HCT116 (cell line): ENCODE results near the gene UTP20. TPM values are rescaled to one million over a fixed set of nuclear protein-coding genes. Genes with fewer than 3 reads are reported as not detected.

Experiments
- ATAC-seq: fragments of 200-7000 bp; cut with Tn5 transposase; 2 replicates; pipeline ENCODE4 v1.9.1; 2020; ENCODE audit warnings: mild to moderate bottlenecking, moderate library complexity
- BruUV-seq: library from RNA; stranded (reverse); fragments of 400-500 nt; replicated peaks from 2 replicates; lab custom pipeline; 2021; lab: Mats Ljungman, UMichigan
- CTCF ChIA-PET: fragments of 300-600 bp; sonication (Branson Sonifier 250); formaldehyde crosslinking; loops from one replicate; lab custom pipeline; 2021; ENCODE audit warnings: antibody characterized with exemption; lab: Charles Lee
- POLR2A ChIA-PET: fragments of 300-600, 350-600 bp; sonication (Branson Sonifier 250); formaldehyde crosslinking; loops from one replicate; lab custom pipeline; 2021; ENCODE audit warnings: antibody characterized with exemption; lab: Charles Lee
- RAD21 ChIA-PET, 2 experiments: fragments of 300-600 bp; sonication (Branson Sonifier 250); formaldehyde crosslinking; loops; one replicate each; lab custom pipeline; 2023; ENCODE audit warnings: low total read pairs in 2 of 2; ENCODE audit not compliant: uncharacterized antibody in 2 of 2, unreplicated experiment in 2 of 2, low non-redundant PET in 1 of 2; lab: Charles Lee
- DNase-seq: peaks from one replicate; pipeline ENCODE4 v3.0.0-alpha.2; 2010; ENCODE audit warnings: low read depth, low spot score
- H2AFZ ChIP-seq: fragments of 200-600 bp; shearing (Covaris generic), sonication (generic); 2 replicates; pipeline ENCODE4 v1.6.1; 2017; ENCODE audit warnings: low read depth, mixed run types, mixed read lengths, antibody characterized with exemption, low read length; ENCODE audit not compliant: poor library complexity, severe bottlenecking
- H3K27ac ChIP-seq: 2 replicates; pipeline ENCODE4 v1.5.1; 2012; ENCODE audit warnings: low read depth, low read length
- H3K27me3 ChIP-seq: fragments of 200-600 bp; sonication (generic); 2 replicates; pipeline ENCODE4 v1.6.1; 2016; ENCODE audit warnings: mixed run types, low read length, mixed read lengths; ENCODE audit not compliant: insufficient read depth
- H3K36me3 ChIP-seq, 2 experiments: fragments of 200-500 bp in 1 of 2; fragments of 200-600 bp in 1 of 2; sonication (Bioruptor generic) in 1 of 2; sonication (generic) in 1 of 2; 2 replicates each; pipeline versions ENCODE4 v1.5.1 to v1.6.1; 2014 to 2016; ENCODE audit warnings: low read length in 2 of 2, inconsistent platforms in 1 of 2, mixed read lengths in 1 of 2, mixed run types in 1 of 2; ENCODE audit not compliant: insufficient read depth in 2 of 2, control insufficient read depth in 1 of 2
- H3K4me1 ChIP-seq, 2 experiments: fragments of 200-600 bp in 1 of 2; sonication (generic) in 1 of 2; 2 replicates each; pipeline versions ENCODE4 v1.5.1 to v1.6.1; 2012 to 2017; ENCODE audit warnings: low read length in 2 of 2, inconsistent platforms in 1 of 2, mild to moderate bottlenecking in 1 of 2, mixed read lengths in 1 of 2, mixed run types in 1 of 2, moderate library complexity in 1 of 2; ENCODE audit not compliant: insufficient read depth in 2 of 2, control insufficient read depth in 1 of 2
- H3K4me2 ChIP-seq: fragments of 200-600 bp; sonication (generic); 2 replicates; pipeline ENCODE4 v1.6.1; 2017; ENCODE audit warnings: mixed run types, low read length, mixed read lengths
- H3K4me3 ChIP-seq, 2 experiments: fragments of 200-600 bp in 1 of 2; sonication (generic) in 1 of 2; replicated peaks in 1 of 2; 2 replicates each; pipeline ENCODE4 v1.5.1; 2011 to 2016; ENCODE audit warnings: low read length in 2 of 2, control low read depth in 1 of 2, low read depth in 1 of 2, mild to moderate bottlenecking in 1 of 2, mixed read lengths in 1 of 2, mixed run types in 1 of 2
- H3K79me2 ChIP-seq: fragments of 200-600 bp; sonication (generic); 2 replicates; pipeline ENCODE4 v1.6.1; 2017; ENCODE audit warnings: mild to moderate bottlenecking, mixed run types, low read length, moderate library complexity, mixed read lengths; ENCODE audit not compliant: insufficient read depth
- H3K9ac ChIP-seq: fragments of 200-600 bp; sonication (generic); 2 replicates; pipeline ENCODE4 v1.6.1; 2016; ENCODE audit warnings: low read length, mixed read lengths
- H3K9me2 ChIP-seq: fragments of 200-600 bp; sonication (generic), shearing (Covaris generic); 2 replicates; pipeline ENCODE4 v1.6.1; 2017; ENCODE audit warnings: mixed run types, mild to moderate bottlenecking, moderate library complexity; ENCODE audit not compliant: insufficient read depth
- H3K9me3 ChIP-seq, 2 experiments: fragments of 200-500 bp in 1 of 2; fragments of 200-600 bp in 1 of 2; sonication (Bioruptor generic) in 1 of 2; sonication (generic) in 1 of 2; 2 replicates each; pipeline ENCODE4 v1.6.1; 2014 to 2017; ENCODE audit warnings: low read length in 2 of 2, mixed read lengths in 2 of 2, inconsistent platforms in 1 of 2, low read depth in 1 of 2, mild to moderate bottlenecking in 1 of 2, mixed run types in 1 of 2, moderate library complexity in 1 of 2; ENCODE audit not compliant: control insufficient read depth in 1 of 2, insufficient read depth in 1 of 2
- H4K20me1 ChIP-seq: fragments of 200-600 bp; sonication (generic), shearing (Covaris generic); 2 replicates; pipeline ENCODE4 v1.6.1; 2017; ENCODE audit warnings: mixed run types, mild to moderate bottlenecking, moderate library complexity; ENCODE audit not compliant: insufficient read depth
- CBX3 ChIP-seq: IDR thresholded peaks from 2 replicates; pipeline ENCODE4 v1.6.1; 2012; ENCODE audit warnings: low read depth
- EGR1 ChIP-seq: IDR thresholded peaks from 2 replicates; pipeline ENCODE4 v1.6.1; 2012; ENCODE audit warnings: low read depth
- EZH2 ChIP-seq: fragments of 200-600 bp; sonication (generic); IDR thresholded peaks from 2 replicates; pipeline ENCODE4 v1.6.1; 2017; ENCODE audit warnings: antibody characterized with exemption, mixed run types
- FOSL1 ChIP-seq: IDR thresholded peaks from 2 replicates; pipeline ENCODE4 v1.6.1; 2012; ENCODE audit warnings: low read depth
- JUND ChIP-seq: IDR thresholded peaks from 2 replicates; pipeline ENCODE4 v1.6.1; 2012
- POLR2A ChIP-seq: IDR thresholded peaks from 2 replicates; pipeline ENCODE4 v1.7.0; 2011; ENCODE audit warnings: borderline replicate concordance; ENCODE audit not compliant: insufficient read depth, insufficient read length; ENCODE audit errors: extremely low read depth
- POLR2AphosphoS5 ChIP-seq: IDR thresholded peaks from 2 replicates; pipeline ENCODE4 v1.6.1; 2011; ENCODE audit warnings: mild to moderate bottlenecking, low read depth, low read length, moderate library complexity
- RAD21 ChIP-seq: IDR thresholded peaks from 2 replicates; pipeline ENCODE4 v1.6.1; 2012; ENCODE audit warnings: low read depth, mild to moderate bottlenecking
- SIN3A ChIP-seq: IDR thresholded peaks from 2 replicates; pipeline ENCODE4 v1.6.1; 2012; ENCODE audit warnings: low read depth
- SP1 ChIP-seq: IDR thresholded peaks from 2 replicates; pipeline ENCODE4 v1.6.1; 2012; ENCODE audit warnings: low read depth
- TCF7L2 ChIP-seq: IDR thresholded peaks from 2 replicates; pipeline ENCODE4 v1.7.0; 2011; ENCODE audit warnings: borderline replicate concordance, inconsistent platforms; ENCODE audit not compliant: insufficient read depth, insufficient read length; ENCODE audit errors: extremely low read depth
- YY1 ChIP-seq: IDR thresholded peaks from 2 replicates; pipeline ENCODE4 v1.6.1; 2011; ENCODE audit warnings: low read length, low read depth, moderate library complexity, mild to moderate bottlenecking; ENCODE audit not compliant: insufficient replicate concordance; ENCODE audit errors: extremely low read depth
- ZFX ChIP-seq: fragments of 450-650 bp; IDR thresholded peaks from 2 replicates; pipeline ENCODE4 v1.6.1; 2017
- intact Hi-C: fragments of 100-400 bp; cut with micrococcal nuclease; formaldehyde crosslinking; loops from 2 replicates; pipeline ENCODE4 v1.10.0; 2022
- total RNA-seq: library from RNA; stranded (reverse); gene quantifications from one replicate; pipeline ENCODE4 v1.2.1, GENCODE V29; 2021; ENCODE audit not compliant: unreplicated experiment
- TF ChIP-seq, protein P1 (sequence below): IDR thresholded peaks from 2 replicates; pipeline ENCODE4 v1.6.1; 2012
- TF ChIP-seq, protein P2 (sequence below): IDR thresholded peaks from 2 replicates; pipeline ENCODE4 v1.6.1; 2012; ENCODE audit warnings: low read depth
- TF ChIP-seq, protein P3 (sequence below), 3 experiments: fragments of 200-600 bp in 1 of 3; sonication (generic) in 1 of 3; IDR thresholded peaks in 2 of 3; conservative IDR thresholded peaks in 1 of 3; 2 replicates each; pipeline ENCODE4 v1.5.1; 2012 to 2017; ENCODE audit warnings: low read depth in 2 of 3, low read length in 2 of 3, antibody characterized with exemption in 1 of 3, borderline replicate concordance in 1 of 3, control low read depth in 1 of 3, mild to moderate bottlenecking in 1 of 3, mixed read lengths in 1 of 3, mixed run types in 1 of 3, moderate library complexity in 1 of 3; ENCODE audit not compliant: insufficient read depth in 1 of 3
- TF ChIP-seq, protein P4 (sequence below): IDR thresholded peaks from 2 replicates; pipeline ENCODE4 v1.6.1; 2012

UTP20 gene
- total RNA-seq, 1 experiment from 2014 or later, result 19.3 TPM

DNA sequence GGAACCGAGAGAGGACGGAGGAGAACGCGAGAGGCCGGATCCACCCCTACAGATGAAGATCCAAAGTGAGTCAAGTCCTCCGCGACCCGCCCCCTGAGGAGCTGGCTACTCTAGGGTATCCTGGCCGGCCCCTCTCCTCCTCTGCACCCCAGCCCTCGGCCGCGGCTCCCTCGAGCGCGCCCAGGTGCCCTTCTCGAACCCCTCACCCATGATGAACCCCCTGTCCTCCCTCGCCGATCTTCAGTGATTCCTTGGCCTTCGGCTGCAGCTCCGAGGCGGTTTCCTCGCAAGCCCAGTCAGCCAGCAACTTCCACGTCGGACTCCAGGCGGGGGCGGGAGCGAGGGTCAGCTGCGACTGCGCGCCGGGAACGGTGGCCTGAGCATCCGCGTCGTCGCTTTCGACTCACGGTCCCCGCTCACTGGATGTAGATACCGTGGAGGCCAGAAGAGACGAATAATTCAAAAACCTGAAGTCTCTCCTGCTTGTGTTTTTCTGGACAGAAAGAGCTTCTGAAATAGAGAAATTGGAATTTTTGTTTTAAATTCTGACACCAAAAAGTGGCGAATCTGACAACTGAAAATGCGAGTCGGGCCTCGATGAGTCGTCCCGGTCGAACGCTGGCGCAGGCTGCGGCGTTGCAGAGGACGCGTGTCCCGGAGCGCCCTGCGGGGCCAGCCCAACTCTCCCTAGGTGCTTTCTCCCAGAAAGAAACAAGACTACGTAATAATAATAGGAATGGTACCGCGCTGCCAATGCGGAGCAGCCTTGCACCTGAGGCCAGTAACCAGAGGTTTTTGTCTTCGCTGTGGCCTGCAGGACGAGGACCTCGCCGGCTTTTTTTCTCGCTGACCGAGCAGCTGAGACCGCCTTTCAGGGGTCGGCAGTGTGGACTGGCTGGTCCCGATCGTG lies 127.8 kb downstream of the UTP20 start, which contains the start of gene ARL1:
Gene ARL1 (minus strand): TSS at position 337 of the 910 bp plus-strand sequence. CDS start 127 bp downstream, at position 210.
- H3K4me1 ChIP-seq, result peaks cover 22 to 31% of the 10 kb centered on the region in 2 experiments
- peak within 1 kb of the TSS; percentile 98 for H3K4me2 ChIP-seq
- BruUV-seq, result no TSS peak
- H3K79me2 ChIP-seq, result peaks cover 53% of the 10 kb centered on the region
- no peaks in the 10 kb centered on the region for H3K27me3 ChIP-seq
- H3K4me3 ChIP-seq, result peak within 1 kb of the TSS; percentile 84 to 98
- H3K9ac ChIP-seq, result peak within 1 kb of the TSS; percentile 98
- ATAC-seq (peak; percentile 83), DNase-seq (peak; percentile 77)
- intact Hi-C loops, result loop anchor here (5.0 kb wide), 2 partner anchors 580 to 655 kb away; partner anchors contain the start of gene WASHC3
- H2AFZ ChIP-seq, result peak within 1 kb of the TSS; percentile 96
- H3K9me3 ChIP-seq, result no peaks in the 10 kb centered on the region
- H3K27ac ChIP-seq, result peak within 1 kb of the TSS; percentile 93
- TF ChIP-seq SP1 (no peak; the same call in 1 of the 2 replicates), JUND (no peak), SIN3A (peak; percentile 60), POLR2A (peak; percentile 82), ZFX (peak; percentile 70; the same call in 1 of the 2 replicates), EZH2 (no peak), TCF7L2 (no peak), FOSL1 (peak; percentile 57), CBX3 (0 out of 2 replicates have a peak, but pooled peaks have one; percentile 38), RAD21 (no peak), EGR1 (peak; percentile 99), POLR2AphosphoS5 (peak; percentile 76), YY1 (peak; percentile 30)
- TF ChIP-seq, protein P1, sequence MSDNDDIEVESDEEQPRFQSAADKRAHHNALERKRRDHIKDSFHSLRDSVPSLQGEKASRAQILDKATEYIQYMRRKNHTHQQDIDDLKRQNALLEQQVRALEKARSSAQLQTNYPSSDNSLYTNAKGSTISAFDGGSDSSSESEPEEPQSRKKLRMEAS, result peak; percentile 88
- TF ChIP-seq, protein P2, sequence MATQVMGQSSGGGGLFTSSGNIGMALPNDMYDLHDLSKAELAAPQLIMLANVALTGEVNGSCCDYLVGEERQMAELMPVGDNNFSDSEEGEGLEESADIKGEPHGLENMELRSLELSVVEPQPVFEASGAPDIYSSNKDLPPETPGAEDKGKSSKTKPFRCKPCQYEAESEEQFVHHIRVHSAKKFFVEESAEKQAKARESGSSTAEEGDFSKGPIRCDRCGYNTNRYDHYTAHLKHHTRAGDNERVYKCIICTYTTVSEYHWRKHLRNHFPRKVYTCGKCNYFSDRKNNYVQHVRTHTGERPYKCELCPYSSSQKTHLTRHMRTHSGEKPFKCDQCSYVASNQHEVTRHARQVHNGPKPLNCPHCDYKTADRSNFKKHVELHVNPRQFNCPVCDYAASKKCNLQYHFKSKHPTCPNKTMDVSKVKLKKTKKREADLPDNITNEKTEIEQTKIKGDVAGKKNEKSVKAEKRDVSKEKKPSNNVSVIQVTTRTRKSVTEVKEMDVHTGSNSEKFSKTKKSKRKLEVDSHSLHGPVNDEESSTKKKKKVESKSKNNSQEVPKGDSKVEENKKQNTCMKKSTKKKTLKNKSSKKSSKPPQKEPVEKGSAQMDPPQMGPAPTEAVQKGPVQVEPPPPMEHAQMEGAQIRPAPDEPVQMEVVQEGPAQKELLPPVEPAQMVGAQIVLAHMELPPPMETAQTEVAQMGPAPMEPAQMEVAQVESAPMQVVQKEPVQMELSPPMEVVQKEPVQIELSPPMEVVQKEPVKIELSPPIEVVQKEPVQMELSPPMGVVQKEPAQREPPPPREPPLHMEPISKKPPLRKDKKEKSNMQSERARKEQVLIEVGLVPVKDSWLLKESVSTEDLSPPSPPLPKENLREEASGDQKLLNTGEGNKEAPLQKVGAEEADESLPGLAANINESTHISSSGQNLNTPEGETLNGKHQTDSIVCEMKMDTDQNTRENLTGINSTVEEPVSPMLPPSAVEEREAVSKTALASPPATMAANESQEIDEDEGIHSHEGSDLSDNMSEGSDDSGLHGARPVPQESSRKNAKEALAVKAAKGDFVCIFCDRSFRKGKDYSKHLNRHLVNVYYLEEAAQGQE, result no peak
- TF ChIP-seq, protein P3, sequence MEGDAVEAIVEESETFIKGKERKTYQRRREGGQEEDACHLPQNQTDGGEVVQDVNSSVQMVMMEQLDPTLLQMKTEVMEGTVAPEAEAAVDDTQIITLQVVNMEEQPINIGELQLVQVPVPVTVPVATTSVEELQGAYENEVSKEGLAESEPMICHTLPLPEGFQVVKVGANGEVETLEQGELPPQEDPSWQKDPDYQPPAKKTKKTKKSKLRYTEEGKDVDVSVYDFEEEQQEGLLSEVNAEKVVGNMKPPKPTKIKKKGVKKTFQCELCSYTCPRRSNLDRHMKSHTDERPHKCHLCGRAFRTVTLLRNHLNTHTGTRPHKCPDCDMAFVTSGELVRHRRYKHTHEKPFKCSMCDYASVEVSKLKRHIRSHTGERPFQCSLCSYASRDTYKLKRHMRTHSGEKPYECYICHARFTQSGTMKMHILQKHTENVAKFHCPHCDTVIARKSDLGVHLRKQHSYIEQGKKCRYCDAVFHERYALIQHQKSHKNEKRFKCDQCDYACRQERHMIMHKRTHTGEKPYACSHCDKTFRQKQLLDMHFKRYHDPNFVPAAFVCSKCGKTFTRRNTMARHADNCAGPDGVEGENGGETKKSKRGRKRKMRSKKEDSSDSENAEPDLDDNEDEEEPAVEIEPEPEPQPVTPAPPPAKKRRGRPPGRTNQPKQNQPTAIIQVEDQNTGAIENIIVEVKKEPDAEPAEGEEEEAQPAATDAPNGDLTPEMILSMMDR (IDR thresholded peaks at IDR 0.05 in 2 of 3, conservative IDR thresholded peaks at IDR 0.05 in 1 of 3; ENCODE audit: borderline replicate concordance in 1 of 3, insufficient read depth in 1 of 3, low read depth in 2 of 3, low read length in 2 of 3), result no peak
- TF ChIP-seq, protein P4, sequence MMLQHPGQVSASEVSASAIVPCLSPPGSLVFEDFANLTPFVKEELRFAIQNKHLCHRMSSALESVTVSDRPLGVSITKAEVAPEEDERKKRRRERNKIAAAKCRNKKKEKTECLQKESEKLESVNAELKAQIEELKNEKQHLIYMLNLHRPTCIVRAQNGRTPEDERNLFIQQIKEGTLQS, result no peak
- TF ChIP-seq, all 23 proteins: peak for 9
- ChIA-PET CTCF (interaction anchor here (0.7 kb wide), 1 partner anchor 352 kb away, joined by 3 read pairs; no protein-coding TSS in a partner anchor), RAD21 (no interaction called here), POLR2A (no interaction called here)
- Histone ChIP-seq H3K36me3 (no peaks in the 10 kb centered on the region), H3K9me2 (no peaks in the 10 kb centered on the region), H4K20me1 (0 out of 2 replicates have a peak, but pooled peaks cover 6% of the 10 kb centered on the region)
